Measurements from ENCODE around the gene OPRD1. TPM values are rescaled to one million over a fixed set of nuclear protein-coding genes. Genes with fewer than 3 reads are reported as not detected.

Gene OPRD1
- total and polyA plus RNA-seq, 2 of the 4 experiments (the other 2 are of a cell fraction), result under 0.01 TPM; not detected in 1

DNA sequence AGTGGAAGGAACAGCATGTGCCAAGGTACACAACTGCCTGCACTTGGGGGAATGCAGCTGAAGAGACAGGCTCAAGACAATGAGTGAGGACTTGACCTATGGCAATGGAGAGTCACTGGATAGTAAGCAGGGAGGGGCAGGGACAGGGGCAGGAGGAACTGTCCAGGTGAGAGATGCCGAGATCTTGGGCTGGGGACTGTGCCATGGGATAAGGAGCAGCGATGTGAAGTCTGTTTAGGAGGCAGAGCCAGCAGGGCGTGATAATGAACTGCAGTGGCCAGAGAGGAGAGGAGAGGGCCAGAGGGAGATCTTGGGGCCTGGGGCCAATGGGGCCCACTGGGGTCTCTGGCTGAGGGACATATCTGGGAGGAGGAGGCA is 84.6 kb downstream of the OPRD1 start:
- Histone ChIP-seq H3K18ac (ENCODE audit: low read depth, low read length) (no peak overlapping the region), H3K9me3 (ENCODE audit: control insufficient read depth, insufficient read depth, low read length) (no peaks in the 10 kb centered on the region), H2BK20ac (ENCODE audit: low read depth, low read length) (no peak overlapping the region), H3K23ac (ENCODE audit: low read depth, low read length) (no peak overlapping the region), H4K5ac (ENCODE audit: low read depth, low read length) (no peak overlapping the region), H3K9me1 (ENCODE audit: insufficient read depth, low read length) (peaks cover 3% of the 10 kb centered on the region; the same call in 1 of the 2 replicates), H3K56ac (ENCODE audit: extremely low read depth, insufficient read depth, low read length) (no peak overlapping the region), H4K91ac (ENCODE audit: insufficient read depth, low read depth, low read length) (no peak overlapping the region), H2BK5ac (ENCODE audit: low read depth, low read length, poor library complexity, severe bottlenecking) (no peak overlapping the region), H2AFZ (replicated peaks; ENCODE audit: low read length, poor library complexity) (no peak overlapping the region), H2AK9ac (replicated peaks; ENCODE audit: low read depth, low read length, poor library complexity) (no peak overlapping the region), H3K4me1 (ENCODE audit: control insufficient read depth, insufficient read depth, low read length) (no peaks in the 10 kb centered on the region; the same call in 1 of the 2 replicates), H2AK5ac (ENCODE audit: low read depth, low read length) (no peak overlapping the region), H3K36me3 (ENCODE audit: control insufficient read depth, insufficient read depth, low read length) (no peaks in the 10 kb centered on the region), H3K4me2 (ENCODE audit: low read depth, low read length) (no peak overlapping the region), H4K20me1 (ENCODE audit: insufficient read depth, low read length) (no peaks in the 10 kb centered on the region), H3K27me3 (ENCODE audit: control insufficient read depth, insufficient read depth, low read length) (no peaks in the 10 kb centered on the region), H4K8ac (ENCODE audit: low read depth in 2 of 2, low read length in 2 of 2) (no peak overlapping the region), H3K14ac (replicated peaks; ENCODE audit: low read depth, low read length) (no peak overlapping the region), H3K9ac (ENCODE audit: low read depth, low read length) (no peak overlapping the region), H3K79me1 (ENCODE audit: low read depth in 1 of 2, low read length in 2 of 2) (no peaks in the 10 kb centered on the region), H2BK120ac (ENCODE audit: low read depth, low read length) (no peak overlapping the region), H3K27ac (ENCODE audit: insufficient read depth, low read length) (no peak overlapping the region), H3K4me3 (ENCODE audit: insufficient read depth, low read depth, low read length) (no peak overlapping the region), H3K4ac (ENCODE audit: low read depth, low read length) (no peak overlapping the region), H2BK15ac (ENCODE audit: low read depth, low read length) (no peak overlapping the region)
- DNase-seq, result no peak
- ChIA-PET CTCF (interaction anchor here (0.7 kb wide), 1 partner anchor 36 kb away, joined by 3 read pairs; no protein-coding TSS in a partner anchor), POLR2A (ENCODE audit: unreplicated experiment) (no interaction called here)
- no TSS peak for BruUV-seq (replicated peaks)
- no peak for ATAC-seq (ENCODE audit: low read depth)
- dilution Hi-C loops (cut with HindIII; ENCODE audit: low sequenced_read_pairs, unreplicated experiment) (no loop called here), in situ Hi-C loops (cut with MboI; ENCODE audit: low sequenced_read_pairs) (loop anchor here (10.0 kb wide), 1 partner anchor 1808 kb away; no protein-coding TSS in a partner anchor), intact Hi-C loops (cut with micrococcal nuclease) (no loop called here)
- TF ChIP-seq ELK1 (IDR thresholded peaks at IDR 0.05; ENCODE audit: borderline replicate concordance, low read depth, low read length), result no peak
- TF ChIP-seq, protein P1, sequence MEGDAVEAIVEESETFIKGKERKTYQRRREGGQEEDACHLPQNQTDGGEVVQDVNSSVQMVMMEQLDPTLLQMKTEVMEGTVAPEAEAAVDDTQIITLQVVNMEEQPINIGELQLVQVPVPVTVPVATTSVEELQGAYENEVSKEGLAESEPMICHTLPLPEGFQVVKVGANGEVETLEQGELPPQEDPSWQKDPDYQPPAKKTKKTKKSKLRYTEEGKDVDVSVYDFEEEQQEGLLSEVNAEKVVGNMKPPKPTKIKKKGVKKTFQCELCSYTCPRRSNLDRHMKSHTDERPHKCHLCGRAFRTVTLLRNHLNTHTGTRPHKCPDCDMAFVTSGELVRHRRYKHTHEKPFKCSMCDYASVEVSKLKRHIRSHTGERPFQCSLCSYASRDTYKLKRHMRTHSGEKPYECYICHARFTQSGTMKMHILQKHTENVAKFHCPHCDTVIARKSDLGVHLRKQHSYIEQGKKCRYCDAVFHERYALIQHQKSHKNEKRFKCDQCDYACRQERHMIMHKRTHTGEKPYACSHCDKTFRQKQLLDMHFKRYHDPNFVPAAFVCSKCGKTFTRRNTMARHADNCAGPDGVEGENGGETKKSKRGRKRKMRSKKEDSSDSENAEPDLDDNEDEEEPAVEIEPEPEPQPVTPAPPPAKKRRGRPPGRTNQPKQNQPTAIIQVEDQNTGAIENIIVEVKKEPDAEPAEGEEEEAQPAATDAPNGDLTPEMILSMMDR (conservative IDR thresholded peaks at IDR 0.05; ENCODE audit: low read depth, low read length), result no peak
- no peak for TF ChIP-seq USF2 (IDR thresholded peaks at IDR 0.05; ENCODE audit: low read depth, low read length)
- no peak for TF ChIP-seq POLR2A (IDR thresholded peaks at IDR 0.05; ENCODE audit: low read depth, low read length)
- TF ChIP-seq RAD21 (IDR thresholded peaks at IDR 0.05; ENCODE audit: low read length), result no peak
- TF ChIP-seq NFE2L2 (IDR thresholded peaks at IDR 0.05; ENCODE audit: low read depth, low read length), result no peak
- no peak for TF ChIP-seq RCOR1 (IDR thresholded peaks at IDR 0.05; ENCODE audit: insufficient replicate concordance, low read length)
- no peak for TF ChIP-seq FOS (IDR thresholded peaks at IDR 0.05; ENCODE audit: low read depth, low read length)
- TF ChIP-seq RFX5 (IDR thresholded peaks at IDR 0.05; ENCODE audit: low read depth, low read length), result no peak
- no peak for TF ChIP-seq CHD1 (IDR thresholded peaks at IDR 0.05; ENCODE audit: low read depth, low read length)
- TF ChIP-seq BHLHE40 (IDR thresholded peaks at IDR 0.05; ENCODE audit: low read depth, low read length), result no peak
- 50% methylated on average over 2 of the region's 3 CpGs; no CpG with 5 or more reads in 1 of the 2 experiments for WGBS, 2 experiments (ENCODE audit: extremely low coverage in 2 of 2, insufficient read length in 1 of 2)
